ENCODE data around the gene MKX. TPM values are rescaled to one million over a fixed set of nuclear protein-coding genes. Genes with fewer than 3 reads are reported as not detected.
A peak's percentile ranks its signal among the peaks of the same experiment; 100 is the strongest.

The MKX gene
- polyA plus RNA-seq, 3 donors from 2014 or later, result not detected

DNA sequence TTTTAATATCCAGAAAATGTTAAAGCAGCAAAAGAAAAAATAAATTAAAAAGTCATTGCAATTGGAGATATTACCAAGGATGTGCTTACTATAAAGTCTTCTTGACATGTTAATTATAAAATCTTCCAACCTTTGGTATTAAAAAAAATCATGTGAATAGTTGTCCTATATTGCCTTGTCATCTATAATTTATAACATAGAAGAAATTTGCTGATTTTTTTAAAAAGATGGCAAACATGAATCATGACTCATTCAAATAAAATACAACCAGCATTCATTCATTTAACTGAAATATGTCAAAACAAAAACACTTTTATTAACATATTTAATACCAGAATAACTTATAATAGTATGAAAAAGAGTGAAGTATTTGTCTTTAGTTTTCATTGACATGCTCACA, 72.6 kb downstream of the MKX start:
- no peak for DNase-seq
- Mint-ChIP-seq H3K36me3 (no peaks in the 10 kb centered on the region), H3K9me3 (no peaks in the 10 kb centered on the region), H3K4me3 (no peak overlapping the region), H3K27me3 (ENCODE audit: low read depth in 3 of 3) (peaks cover 0 to 6% (median 2%) of the 10 kb centered on the region in 3 donors), H3K27ac (no peak overlapping the region), H3K4me1 (no peaks in the 10 kb centered on the region)

DNA sequence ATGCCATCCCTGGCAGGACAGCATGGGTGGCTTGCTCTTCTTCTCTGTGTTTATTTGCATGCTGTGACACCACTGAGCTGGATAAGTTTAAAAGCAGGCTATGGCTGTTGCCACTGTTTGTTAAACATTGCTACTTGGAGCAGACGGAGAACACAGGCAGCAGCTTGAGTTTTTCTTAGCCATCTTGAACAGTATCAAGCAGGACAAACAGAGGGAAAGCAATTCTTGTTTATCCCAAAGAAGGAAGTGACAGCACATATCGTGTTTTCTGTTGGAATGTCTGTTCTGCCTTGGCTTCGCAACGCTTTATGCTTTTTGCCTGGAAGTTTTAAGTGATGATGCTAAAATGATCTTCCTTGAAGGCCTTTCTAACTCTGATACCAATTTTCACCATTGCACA, 73.8 kb downstream of the MKX start:
- Mint-ChIP-seq H3K36me3 (no peaks in the 10 kb centered on the region), H3K27ac (no peak overlapping the region), H3K27me3 (ENCODE audit: low read depth in 3 of 3) (peaks cover 0 to 6% (median 2%) of the 10 kb centered on the region in 3 donors), H3K4me3 (no peak overlapping the region), H3K4me1 (no peaks in the 10 kb centered on the region), H3K9me3 (no peaks in the 10 kb centered on the region)
- no peak for DNase-seq

DNA sequence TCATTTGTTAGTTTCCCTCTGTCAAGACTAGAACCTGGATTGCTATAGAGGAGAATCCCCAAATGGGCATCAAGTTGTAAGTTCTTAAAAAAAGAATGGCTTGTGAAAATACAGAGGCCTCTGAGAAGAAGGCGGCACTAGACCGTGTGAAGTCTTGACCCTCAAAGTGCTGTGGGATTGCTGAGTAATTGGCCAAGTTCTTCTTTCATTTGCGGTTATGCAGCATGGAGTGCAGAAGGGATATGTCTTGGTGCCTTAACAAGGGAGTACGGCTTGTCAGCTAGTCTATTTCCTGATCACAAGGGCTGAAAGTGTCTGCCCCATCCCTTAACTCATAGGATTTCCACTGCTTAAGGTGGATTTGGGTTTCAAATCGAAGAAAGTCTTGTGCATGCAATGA, 81.2 kb downstream of the MKX start:
- no peaks in the 10 kb centered on the region for H3K9me3 Mint-ChIP-seq
- H3K27me3 Mint-ChIP-seq (ENCODE audit: low read depth in 3 of 3), result peaks cover 7 to 31% (median 9%) of the 10 kb centered on the region in 3 donors
- H3K27ac Mint-ChIP-seq, result no peak overlapping the region
- H3K4me1 Mint-ChIP-seq, result no peaks in the 10 kb centered on the region
- H3K36me3 Mint-ChIP-seq, result no peaks in the 10 kb centered on the region
- DNase-seq, result no peak
- H3K4me3 Mint-ChIP-seq, result no peak overlapping the region

DNA sequence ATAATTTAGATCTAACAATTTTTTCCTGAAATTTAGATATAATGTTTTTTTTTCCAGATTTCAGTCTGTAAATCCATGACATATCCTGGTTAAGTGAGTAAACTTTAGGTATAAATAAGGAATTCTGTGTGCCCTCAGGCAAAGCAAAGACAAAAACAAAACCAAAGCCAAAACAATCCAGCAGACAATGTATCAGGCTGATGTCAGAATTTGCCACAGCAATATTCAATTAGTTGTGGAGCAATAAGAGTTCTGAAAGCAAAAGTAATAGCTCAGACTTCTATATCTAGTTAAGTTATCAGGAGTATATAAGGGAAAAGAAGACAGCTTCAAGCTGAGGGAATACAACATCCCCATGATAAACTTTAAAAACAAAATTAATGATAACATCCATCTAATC, 82.0 kb downstream of the MKX start:
- H3K27me3 Mint-ChIP-seq (ENCODE audit: low read depth in 3 of 3), result peaks cover 7 to 30% (median 9%) of the 10 kb centered on the region in 3 donors
- H3K27ac Mint-ChIP-seq, result no peak overlapping the region
- H3K4me1 Mint-ChIP-seq, result no peaks in the 10 kb centered on the region
- no peak for DNase-seq
- H3K36me3 Mint-ChIP-seq, result no peaks in the 10 kb centered on the region
- no peak overlapping the region for H3K4me3 Mint-ChIP-seq
- H3K9me3 Mint-ChIP-seq, result no peaks in the 10 kb centered on the region

DNA sequence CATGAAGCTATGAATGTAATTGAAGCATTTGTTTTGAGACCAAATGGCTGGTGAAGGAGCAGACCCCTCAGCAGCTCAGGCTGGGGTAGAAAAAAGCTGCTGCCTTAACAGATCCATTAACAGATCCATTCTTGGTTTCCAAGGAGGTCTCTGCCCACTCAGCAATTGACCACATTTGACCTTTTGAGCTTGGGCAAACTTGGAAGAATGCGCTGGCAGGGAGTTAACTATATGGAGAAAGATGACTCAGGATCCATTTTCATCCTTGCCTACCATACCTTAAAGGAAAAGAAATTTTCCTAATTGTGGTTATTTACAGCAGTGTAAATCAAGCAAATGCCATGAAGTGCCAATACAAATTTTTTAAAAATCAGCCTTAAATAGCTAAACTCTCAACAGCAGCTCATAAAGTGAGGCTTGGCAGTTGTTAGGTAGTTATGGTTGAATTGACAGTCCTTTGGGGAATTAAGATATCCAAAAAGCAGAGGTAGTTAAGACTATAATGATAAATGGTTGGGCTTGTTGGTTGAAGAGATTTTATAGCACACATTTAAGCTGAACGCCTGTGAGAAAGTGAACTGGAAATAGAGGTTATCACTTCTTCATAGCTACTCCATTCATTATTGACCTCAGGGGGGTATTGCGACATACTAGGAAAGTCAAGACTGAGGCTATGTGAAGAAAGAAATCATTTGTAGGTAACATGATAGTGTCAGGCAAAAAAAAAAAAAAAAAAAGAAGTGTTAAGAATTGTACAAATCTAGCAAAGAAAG, 83.9 kb downstream of the MKX start:
- H3K36me3 Mint-ChIP-seq, result no peaks in the 10 kb centered on the region
- peaks cover 15 to 35% (median 17%) of the 10 kb centered on the region in 3 donors for H3K27me3 Mint-ChIP-seq (ENCODE audit: low read depth in 3 of 3)
- no peak for DNase-seq
- H3K4me3 Mint-ChIP-seq, result no peak overlapping the region
- H3K4me1 Mint-ChIP-seq, result peaks cover 1 to 2% of the 10 kb centered on the region in 2 donors
- no peaks in the 10 kb centered on the region for H3K9me3 Mint-ChIP-seq
- H3K27ac Mint-ChIP-seq, result no peak overlapping the region

DNA sequence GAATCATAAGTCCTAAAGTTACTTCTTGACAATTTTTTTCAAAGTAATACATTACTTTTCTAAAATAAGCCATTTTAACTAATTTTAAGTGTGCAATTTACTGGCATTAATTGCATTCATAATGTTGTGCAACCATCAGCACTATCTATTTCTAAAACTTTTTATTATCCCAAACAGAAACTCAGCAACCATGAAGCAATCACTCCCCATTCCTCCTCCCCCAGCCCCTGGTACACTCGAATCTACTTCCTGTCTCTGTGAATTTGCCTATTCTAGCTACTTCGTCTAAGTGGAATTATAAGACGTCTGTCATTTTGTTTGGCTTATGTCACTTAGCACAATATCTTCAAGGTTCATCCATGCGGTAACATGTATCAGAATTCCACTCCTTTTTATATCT, 84.9 kb downstream of the MKX start:
- no peak for DNase-seq
- Mint-ChIP-seq H3K4me3 (no peak overlapping the region), H3K36me3 (no peaks in the 10 kb centered on the region), H3K9me3 (no peaks in the 10 kb centered on the region), H3K4me1 (peaks cover 3 to 10% of the 10 kb centered on the region in 2 donors), H3K27ac (peak overlapping the region in 1 of 6 donors; percentile 18), H3K27me3 (ENCODE audit: low read depth in 3 of 3) (peaks cover 17 to 39% (median 23%) of the 10 kb centered on the region in 3 donors)

DNA sequence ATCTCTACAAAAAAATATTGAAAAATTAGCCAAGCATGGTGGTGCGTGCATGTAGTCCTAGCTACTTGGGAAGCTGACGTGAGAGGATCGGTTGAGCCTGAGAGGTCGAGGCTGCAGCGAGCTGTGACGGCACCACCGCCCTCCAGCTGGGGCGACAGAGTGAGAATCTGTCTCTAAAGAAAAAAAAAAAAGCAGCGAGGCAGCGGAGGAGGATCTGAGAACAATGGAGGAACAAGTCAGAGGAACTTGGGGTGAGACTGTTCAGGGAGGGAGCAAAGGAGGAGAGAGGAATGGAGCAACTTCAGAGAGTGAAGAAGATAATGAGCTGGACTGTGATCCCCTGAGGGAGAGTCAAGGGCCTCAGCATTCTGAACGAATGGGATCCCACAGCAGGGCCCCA, 85.4 kb downstream of the MKX start:
- Mint-ChIP-seq H3K4me3 (no peak overlapping the region), H3K36me3 (no peaks in the 10 kb centered on the region), H3K27me3 (ENCODE audit: low read depth in 3 of 3) (peaks cover 20 to 38% (median 21%) of the 10 kb centered on the region in 3 donors), H3K9me3 (no peaks in the 10 kb centered on the region), H3K4me1 (peaks cover 3 to 10% of the 10 kb centered on the region in 2 donors), H3K27ac (no peak overlapping the region)
- DNase-seq, result no peak

DNA sequence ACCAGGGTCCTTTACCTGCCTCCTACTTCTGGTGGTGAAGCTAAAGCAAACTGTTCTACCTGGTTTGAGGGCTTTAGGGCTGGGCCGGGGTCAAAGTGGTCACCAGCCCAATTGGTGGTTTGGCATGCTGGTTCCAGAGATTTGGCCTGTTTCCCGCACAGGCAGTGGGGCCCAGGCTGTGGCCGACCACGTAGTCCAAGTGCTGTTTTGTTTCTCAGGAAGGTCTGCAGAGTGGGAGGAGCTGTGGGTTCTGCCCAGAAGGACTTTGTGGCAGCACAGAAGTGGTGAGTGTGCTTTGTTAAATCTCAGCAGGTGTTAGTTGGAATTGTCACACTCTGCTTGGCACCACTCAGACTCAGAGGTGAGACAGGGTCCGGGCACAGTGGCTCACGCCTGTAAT, 85.8 kb downstream of the MKX start:
- no peaks in the 10 kb centered on the region for H3K36me3 Mint-ChIP-seq
- peaks cover 18 to 37% (median 21%) of the 10 kb centered on the region in 3 donors for H3K27me3 Mint-ChIP-seq (ENCODE audit: low read depth in 3 of 3)
- H3K4me3 Mint-ChIP-seq, result no peak overlapping the region

DNA sequence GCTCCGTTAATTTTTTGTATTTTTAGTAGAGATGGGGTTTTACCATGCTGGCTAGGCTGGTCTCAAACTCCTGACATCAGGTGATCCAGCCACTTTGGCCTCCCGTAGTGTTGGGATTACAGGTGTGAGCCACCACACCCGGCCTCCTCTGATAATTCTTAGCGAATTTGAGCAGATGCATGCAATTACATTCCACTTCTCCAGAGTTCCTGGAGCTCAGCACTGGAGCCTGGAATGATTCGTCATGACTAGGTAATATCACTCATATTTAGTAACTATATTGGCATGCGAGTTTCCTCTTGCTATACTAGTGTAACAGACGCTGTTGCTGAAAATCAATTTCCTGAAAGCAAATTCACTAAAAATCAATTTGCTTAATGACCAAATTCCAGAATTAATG, 86.8 kb downstream of the MKX start:
- Mint-ChIP-seq H3K4me1 (peaks cover 3 to 10% of the 10 kb centered on the region in 2 donors), H3K4me3 (no peak overlapping the region), H3K27me3 (ENCODE audit: low read depth in 3 of 3) (peaks cover 18 to 35% (median 23%) of the 10 kb centered on the region in 3 donors), H3K27ac (no peak overlapping the region), H3K9me3 (no peaks in the 10 kb centered on the region), H3K36me3 (no peaks in the 10 kb centered on the region)
- no peak for DNase-seq

More for the DNA sequence above, 85.8 kb downstream of the MKX start:
- peaks cover 3 to 10% of the 10 kb centered on the region in 2 donors for H3K4me1 Mint-ChIP-seq
- no peak for DNase-seq
- H3K9me3 Mint-ChIP-seq, result no peaks in the 10 kb centered on the region
- no peak overlapping the region for H3K27ac Mint-ChIP-seq

DNA sequence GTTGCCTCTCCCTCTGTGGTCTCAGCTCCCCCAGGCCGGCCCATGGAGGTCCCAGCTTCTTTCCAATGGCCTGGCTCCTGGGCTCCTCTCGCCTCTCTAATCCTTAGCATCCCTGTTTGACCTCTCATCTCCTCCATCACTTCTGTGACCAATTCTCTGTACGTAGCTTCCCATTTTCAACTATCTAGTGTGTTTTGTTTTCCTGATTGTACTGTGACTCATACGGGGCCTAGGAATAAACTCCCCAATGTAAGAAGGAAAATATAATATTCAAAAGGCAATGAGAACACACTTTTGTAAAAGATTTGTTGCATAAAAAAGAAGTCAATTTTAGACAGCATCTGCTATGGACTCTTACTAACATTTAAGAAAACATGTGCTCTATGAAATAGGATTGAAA, 90.3 kb downstream of the MKX start:
- Mint-ChIP-seq H3K4me1 (peaks cover 3 to 10% of the 10 kb centered on the region in 2 donors), H3K27ac (no peak overlapping the region), H3K4me3 (no peak overlapping the region), H3K27me3 (ENCODE audit: low read depth in 3 of 3) (peaks cover 14 to 20% (median 16%) of the 10 kb centered on the region in 3 donors), H3K36me3 (no peaks in the 10 kb centered on the region), H3K9me3 (peaks cover 0 to 3% (median 0%) of the 10 kb centered on the region in 6 donors)
- no peak for DNase-seq

DNA sequence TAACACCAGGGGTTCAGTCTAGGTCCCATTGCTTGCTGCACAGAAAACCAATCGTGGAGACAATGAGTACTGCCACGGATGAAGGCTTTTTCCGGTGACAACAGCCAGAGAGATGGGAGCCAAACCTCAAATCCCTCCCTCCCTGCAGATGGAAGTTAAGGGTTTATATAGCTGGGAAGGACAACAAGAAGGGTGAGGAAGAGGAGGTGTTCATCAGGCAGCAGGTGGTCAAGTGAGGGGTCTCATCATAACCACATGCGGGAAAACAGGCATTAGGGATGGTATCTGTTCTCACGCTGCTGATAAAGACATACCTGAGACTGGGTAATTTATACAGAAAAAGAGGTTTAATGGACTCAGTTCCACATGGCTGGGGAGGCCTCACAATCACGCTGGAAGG, 91.3 kb downstream of the MKX start:
- Mint-ChIP-seq H3K27me3 (ENCODE audit: low read depth in 3 of 3) (peaks cover 16 to 22% (median 16%) of the 10 kb centered on the region in 3 donors), H3K36me3 (no peaks in the 10 kb centered on the region), H3K4me3 (no peak overlapping the region), H3K4me1 (peaks cover 3 to 10% of the 10 kb centered on the region in 2 donors), H3K27ac (no peak overlapping the region), H3K9me3 (peaks cover 0 to 3% (median 0%) of the 10 kb centered on the region in 6 donors)
- no peak for DNase-seq

DNA sequence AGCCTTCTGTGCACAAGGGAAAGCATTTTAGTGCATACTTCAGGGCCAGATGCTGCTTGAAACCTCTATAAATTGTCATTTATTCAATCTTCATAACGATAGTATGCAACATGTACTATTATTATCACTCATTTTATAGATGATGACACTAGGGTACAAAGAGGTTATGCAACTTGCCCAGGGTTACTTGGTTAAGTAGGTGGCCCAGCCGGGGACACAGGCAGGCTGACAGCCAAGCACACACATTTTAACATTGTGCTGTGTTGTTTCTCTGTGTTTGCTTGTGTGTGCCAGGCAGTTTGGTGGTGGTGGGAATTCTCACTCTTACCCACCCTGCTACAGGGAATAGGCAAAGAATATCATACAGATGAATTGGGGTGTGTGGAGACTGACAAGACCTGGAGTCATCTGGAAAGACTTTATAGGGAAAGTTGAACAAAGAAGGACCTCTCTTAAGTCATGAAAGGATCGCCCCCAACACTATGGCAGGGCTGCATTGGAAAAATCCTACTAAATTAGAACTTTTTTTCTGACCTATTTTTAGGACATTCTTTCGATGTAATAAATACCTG, 98.9 kb downstream of the MKX start:
- H3K9me3 Mint-ChIP-seq, result peaks cover 0 to 13% (median 7%) of the 10 kb centered on the region in 6 donors
- H3K27ac Mint-ChIP-seq, result no peak overlapping the region
- no peak overlapping the region for H3K4me3 Mint-ChIP-seq
- H3K27me3 Mint-ChIP-seq (ENCODE audit: low read depth in 3 of 3), result peaks cover 4 to 23% (median 5%) of the 10 kb centered on the region in 3 donors
- H3K36me3 Mint-ChIP-seq, result peaks cover 0 to 5% (median 0%) of the 10 kb centered on the region in 3 donors
- no peak for DNase-seq
- no peaks in the 10 kb centered on the region for H3K4me1 Mint-ChIP-seq

DNA sequence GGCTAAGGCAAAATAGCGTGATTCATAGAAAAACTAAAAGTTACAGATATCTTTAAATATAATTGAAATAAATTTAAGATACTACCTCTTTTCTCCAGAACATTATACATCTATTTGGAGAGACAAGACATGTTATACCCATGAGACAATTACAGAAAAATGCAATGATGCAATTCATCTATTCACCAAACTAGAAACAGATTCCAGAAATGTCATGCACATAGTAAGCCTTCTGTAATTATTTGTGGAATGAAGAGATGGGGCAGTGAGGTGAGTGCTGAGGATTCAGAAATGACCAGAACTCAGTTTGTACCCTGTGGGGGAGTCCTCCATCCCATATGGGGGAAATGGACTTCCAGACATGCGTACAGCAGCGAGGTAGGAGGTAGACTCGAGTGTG, 99.4 kb downstream of the MKX start:
- H3K9me3 Mint-ChIP-seq, result peaks cover 0 to 15% (median 9%) of the 10 kb centered on the region in 6 donors
- no peak for DNase-seq
- H3K4me3 Mint-ChIP-seq, result no peak overlapping the region
- peaks cover 0 to 5% (median 0%) of the 10 kb centered on the region in 3 donors for H3K36me3 Mint-ChIP-seq
- no peaks in the 10 kb centered on the region for H3K4me1 Mint-ChIP-seq
- H3K27me3 Mint-ChIP-seq (ENCODE audit: low read depth in 3 of 3), result peaks cover 4 to 23% (median 5%) of the 10 kb centered on the region in 3 donors
- no peak overlapping the region for H3K27ac Mint-ChIP-seq

DNA sequence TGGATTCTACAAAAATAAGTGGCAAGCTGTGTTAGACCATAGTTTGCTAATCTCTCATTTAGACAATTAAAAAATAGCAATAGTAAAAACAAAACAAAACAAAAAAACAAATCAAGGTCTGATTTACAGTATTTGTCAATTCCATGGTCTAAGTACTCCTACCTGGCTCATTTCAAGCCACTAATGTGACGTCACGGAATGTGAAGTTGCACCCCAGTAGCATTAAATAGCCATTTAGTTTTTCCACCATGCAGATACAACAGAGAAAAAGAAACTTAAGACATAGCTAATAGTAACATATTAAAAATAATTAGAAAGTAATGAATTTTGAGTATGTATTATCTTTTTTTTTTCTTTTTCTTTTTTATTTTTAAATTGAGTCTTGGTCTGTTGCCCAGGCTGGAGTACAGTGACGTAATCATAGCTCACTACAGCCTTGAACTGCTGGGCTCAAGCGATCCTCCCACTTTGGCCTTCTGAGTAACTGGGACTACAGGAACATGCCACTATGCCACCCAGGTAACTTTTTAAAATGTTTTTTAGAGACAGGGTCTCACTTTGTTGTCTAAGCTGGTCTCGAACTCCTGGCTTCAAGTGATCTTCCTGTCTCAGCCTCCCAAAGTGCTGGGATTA, 101.2 kb downstream of the MKX start:
- H3K27me3 Mint-ChIP-seq (ENCODE audit: low read depth in 3 of 3), result peaks cover 4 to 21% (median 4%) of the 10 kb centered on the region in 3 donors

More for the DNA sequence above, 101.2 kb downstream of the MKX start:
- H3K4me3 Mint-ChIP-seq, result no peak overlapping the region
- no peak overlapping the region for H3K27ac Mint-ChIP-seq
- H3K36me3 Mint-ChIP-seq, result peaks cover 0 to 5% (median 0%) of the 10 kb centered on the region in 3 donors
- no peaks in the 10 kb centered on the region for H3K4me1 Mint-ChIP-seq
- DNase-seq, result no peak
- H3K9me3 Mint-ChIP-seq, result peaks cover 0 to 17% (median 10%) of the 10 kb centered on the region in 6 donors

All from immature natural killer cell (primary cell).